DND-41 (cell line): ENCODE results near the gene CSHL1.

ENCODE experiments used
- ATAC-seq: fragments of 200-7000 bp; cut with Tn5 transposase; 3 replicates; pipeline ENCODE4 v1.9.1; 2021; ENCODE audit warnings: low read depth; ENCODE audit not compliant: insufficient read depth
- DNase-seq: peaks from one replicate; pipeline ENCODE4 v3.0.0-alpha.2; 2020
- H2AFZ ChIP-seq: 2 replicates; pipeline ENCODE4 v1.6.0; 2012; ENCODE audit warnings: low read depth, low read length
- H3K27ac ChIP-seq: 2 replicates; pipeline ENCODE4 v1.5.1; 2012; ENCODE audit warnings: low read length, inconsistent platforms
- H3K27me3 ChIP-seq: fragments of 200-600 bp; sonication (generic); 2 replicates; pipeline ENCODE4 v1.6.0; 2012; ENCODE audit warnings: low read length, mild to moderate bottlenecking, inconsistent platforms; ENCODE audit not compliant: insufficient read depth, poor library complexity
- H3K36me3 ChIP-seq: 2 replicates; pipeline ENCODE4 v1.5.1; 2012; ENCODE audit warnings: low read length, inconsistent platforms; ENCODE audit not compliant: insufficient read depth
- H3K4me1 ChIP-seq: 2 replicates; pipeline ENCODE4 v1.5.1; 2012; ENCODE audit warnings: mild to moderate bottlenecking, low read length; ENCODE audit not compliant: insufficient read depth
- H3K4me2 ChIP-seq: 2 replicates; pipeline ENCODE4 v1.6.0; 2012; ENCODE audit warnings: mild to moderate bottlenecking, moderate library complexity, low read length, inconsistent platforms; ENCODE audit not compliant: insufficient read depth
- H3K4me3 ChIP-seq, 2 experiments: fragments of 200-600 bp in 1 of 2; shearing (Covaris generic) in 1 of 2; 2 replicates each; pipeline ENCODE4 v1.5.1; 2012 to 2016; ENCODE audit warnings: inconsistent platforms in 2 of 2, low read length in 2 of 2, mild to moderate bottlenecking in 2 of 2, low read depth in 1 of 2, moderate library complexity in 1 of 2
- H3K79me2 ChIP-seq: 2 replicates; pipeline ENCODE4 v1.6.0; 2012; ENCODE audit warnings: low read length, inconsistent platforms; ENCODE audit not compliant: insufficient read depth
- H3K9ac ChIP-seq: 2 replicates; pipeline ENCODE4 v1.6.0; 2012; ENCODE audit warnings: low read depth, mild to moderate bottlenecking, inconsistent platforms, low read length, moderate library complexity
- H3K9me3 ChIP-seq: 2 replicates; pipeline ENCODE4 v1.5.1; 2012; ENCODE audit warnings: low read length, moderate library complexity, mild to moderate bottlenecking, inconsistent platforms; ENCODE audit not compliant: insufficient read depth, severe bottlenecking
- H4K20me1 ChIP-seq: 2 replicates; pipeline ENCODE4 v1.6.0; 2012; ENCODE audit warnings: low read length; ENCODE audit not compliant: insufficient read depth
- CTCF ChIP-seq: IDR thresholded peaks from 2 replicates; pipeline ENCODE4 v1.5.1; 2012; ENCODE audit warnings: borderline replicate concordance, low read length, moderate library complexity, mild to moderate bottlenecking; ENCODE audit not compliant: poor library complexity, severe bottlenecking; ENCODE audit errors: extremely low read depth
- EZH2 ChIP-seq: IDR thresholded peaks from 3 replicates; pipeline ENCODE4 v1.6.1; 2012; ENCODE audit warnings: borderline replicate concordance, low read depth, mild to moderate bottlenecking, moderate library complexity, low read length, inconsistent platforms; ENCODE audit not compliant: severe bottlenecking

CSHL1 gene

GRCh38 chr17:63956296-63956920 is 45.4 kb upstream of the CSHL1 start:
- Histone ChIP-seq H4K20me1 (peaks cover 3% of the 10 kb centered on the region; the same call in 1 of the 2 replicates), H3K36me3 (no peaks in the 10 kb centered on the region), H3K4me2 (no peak overlapping the region), H3K4me1 (peaks cover 19% of the 10 kb centered on the region), H3K27ac (no peak overlapping the region), H2AFZ (no peak overlapping the region), H3K4me3 (no peak overlapping the region), H3K9me3 (no peaks in the 10 kb centered on the region), H3K9ac (no peak overlapping the region), H3K79me2 (no peaks in the 10 kb centered on the region), H3K27me3 (no peaks in the 10 kb centered on the region)
- TF ChIP-seq CTCF: no peak
- TF ChIP-seq EZH2: no peak
- DNase-seq: no peak
- ATAC-seq: no peak

- H3K9ac ChIP-seq: no peak overlapping the region
- H3K4me1 ChIP-seq: peaks cover 19% of the 10 kb centered on the region
- H2AFZ ChIP-seq: no peak overlapping the region
- ATAC-seq: no peak
- H3K4me2 ChIP-seq: no peak overlapping the region
- H3K4me3 ChIP-seq: no peak overlapping the region
- H3K36me3 ChIP-seq: no peaks in the 10 kb centered on the region
- H3K9me3 ChIP-seq: no peaks in the 10 kb centered on the region
- no peaks in the 10 kb centered on the region for H3K27me3 ChIP-seq
- no peak overlapping the region for H3K27ac ChIP-seq
- DNase-seq: no peak
- TF ChIP-seq EZH2 (no peak), CTCF (no peak)
- H3K79me2 ChIP-seq: no peaks in the 10 kb centered on the region
- H4K20me1 ChIP-seq: peaks cover 3% of the 10 kb centered on the region; the same call in 1 of the 2 replicates
Measured at GRCh38 chr17:63955791-63956190, 44.7 kb upstream of the CSHL1 start.

- Histone ChIP-seq H3K79me2 (no peaks in the 10 kb centered on the region), H3K4me3 (no peak overlapping the region), H4K20me1 (peaks cover 3% of the 10 kb centered on the region; the same call in 1 of the 2 replicates), H2AFZ (no peak overlapping the region), H3K36me3 (no peaks in the 10 kb centered on the region), H3K4me2 (no peak overlapping the region), H3K27me3 (no peaks in the 10 kb centered on the region), H3K4me1 (peaks cover 19% of the 10 kb centered on the region), H3K9ac (no peak overlapping the region), H3K27ac (peak overlapping the region; percentile 45; the same call in 1 of the 2 replicates), H3K9me3 (no peaks in the 10 kb centered on the region)
- no peak for DNase-seq
- TF ChIP-seq EZH2: no peak
- TF ChIP-seq CTCF: no peak
- no peak for ATAC-seq
Measured at GRCh38 chr17:63955232-63955631, 44.2 kb upstream of the CSHL1 start.
